ENCODE data around the gene MYH3. TPM values are rescaled to one million over a fixed set of nuclear protein-coding genes. Genes with fewer than 3 reads are reported as not detected.

MYH3 gene
- total and polyA plus RNA-seq, 2 experiments from 2014 or later: 1.7 to 3.1 TPM

DNA sequence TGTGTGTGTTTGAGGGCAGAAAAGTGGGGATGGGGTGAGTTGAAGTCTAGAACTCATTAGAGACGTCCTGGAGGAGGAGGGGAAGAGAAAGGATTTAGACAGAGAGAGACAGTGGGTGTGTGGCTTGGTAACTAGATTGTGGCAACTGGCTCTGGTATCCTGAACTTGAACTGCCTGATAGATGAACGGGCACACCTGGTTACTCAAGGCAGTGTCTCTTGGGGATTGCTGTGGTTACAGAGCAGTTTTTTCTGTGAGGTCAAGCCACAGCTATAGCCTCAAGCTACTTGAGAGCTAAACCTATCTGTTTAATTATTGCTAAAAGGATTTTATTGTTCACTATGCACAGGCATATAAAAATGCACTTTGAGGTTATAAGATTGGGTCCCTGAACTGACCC lies 77.8 kb downstream of the MYH3 start:
- Histone ChIP-seq H3K27ac (no peak overlapping the region), H3K4me3 (no peak overlapping the region), H3K4me1 (ENCODE audit: low read depth) (no peaks in the 10 kb centered on the region), H3K9me3 (ENCODE audit: low read depth) (no peaks in the 10 kb centered on the region), H3K36me3 (no peaks in the 10 kb centered on the region), H3K27me3 (no peaks in the 10 kb centered on the region)
- DNase-seq (ENCODE audit: low read depth in 1 of 2, low spot score in 1 of 2): no peak
- TF ChIP-seq, protein P1, sequence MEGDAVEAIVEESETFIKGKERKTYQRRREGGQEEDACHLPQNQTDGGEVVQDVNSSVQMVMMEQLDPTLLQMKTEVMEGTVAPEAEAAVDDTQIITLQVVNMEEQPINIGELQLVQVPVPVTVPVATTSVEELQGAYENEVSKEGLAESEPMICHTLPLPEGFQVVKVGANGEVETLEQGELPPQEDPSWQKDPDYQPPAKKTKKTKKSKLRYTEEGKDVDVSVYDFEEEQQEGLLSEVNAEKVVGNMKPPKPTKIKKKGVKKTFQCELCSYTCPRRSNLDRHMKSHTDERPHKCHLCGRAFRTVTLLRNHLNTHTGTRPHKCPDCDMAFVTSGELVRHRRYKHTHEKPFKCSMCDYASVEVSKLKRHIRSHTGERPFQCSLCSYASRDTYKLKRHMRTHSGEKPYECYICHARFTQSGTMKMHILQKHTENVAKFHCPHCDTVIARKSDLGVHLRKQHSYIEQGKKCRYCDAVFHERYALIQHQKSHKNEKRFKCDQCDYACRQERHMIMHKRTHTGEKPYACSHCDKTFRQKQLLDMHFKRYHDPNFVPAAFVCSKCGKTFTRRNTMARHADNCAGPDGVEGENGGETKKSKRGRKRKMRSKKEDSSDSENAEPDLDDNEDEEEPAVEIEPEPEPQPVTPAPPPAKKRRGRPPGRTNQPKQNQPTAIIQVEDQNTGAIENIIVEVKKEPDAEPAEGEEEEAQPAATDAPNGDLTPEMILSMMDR (IDR thresholded peaks at IDR 0.05; ENCODE audit: low read depth, low read length): no peak

Other genes starting within 250 kb of the MYH3 start
- not detected in 2 replicates for gene MYH8, start 235.4 kb downstream of the MYH3 start, total RNA-seq
- not detected in 2 replicates for gene MYH8, start 235.4 kb downstream of the MYH3 start, polyA plus RNA-seq
- gene MYH4, start 187.8 kb downstream of the MYH3 start, total RNA-seq: 0.04 and 0.18 TPM in 2 replicates
- gene MYH4, start 187.8 kb downstream of the MYH3 start, polyA plus RNA-seq: 0.11 and 0.20 TPM in 2 replicates
- not detected in 2 replicates for gene MYH1, start 138.8 kb downstream of the MYH3 start, total RNA-seq
- not detected in 2 replicates for gene MYH1, start 138.8 kb downstream of the MYH3 start, polyA plus RNA-seq
- 0.11 TPM in 1 of 2 replicates, not detected in the other for gene MYH2, start 107.7 kb downstream of the MYH3 start, total RNA-seq
- 0.35 TPM in 1 of 2 replicates, not detected in the other for gene MYH2, start 107.7 kb downstream of the MYH3 start, polyA plus RNA-seq
- gene SCO1, start 40.2 kb upstream of the MYH3 start, total RNA-seq: 56.4 and 60.4 TPM in 2 replicates
- gene SCO1, start 40.2 kb upstream of the MYH3 start, polyA plus RNA-seq: 62.6 and 67.2 TPM in 2 replicates
- gene ADPRM, start 40.3 kb upstream of the MYH3 start, total RNA-seq: 4.4 and 7.4 TPM in 2 replicates
- gene ADPRM, start 40.3 kb upstream of the MYH3 start, polyA plus RNA-seq: 5.0 and 7.3 TPM in 2 replicates
- gene TMEM220, start 72.7 kb upstream of the MYH3 start, total RNA-seq: 0.15 and 2.4 TPM in 2 replicates
- 2.6 and 2.8 TPM in 2 replicates for gene TMEM220, start 72.7 kb upstream of the MYH3 start, polyA plus RNA-seq
- not detected in 2 replicates for gene TMEM238L, start 146.8 kb upstream of the MYH3 start, total RNA-seq
- not detected in 2 replicates for gene TMEM238L, start 146.8 kb upstream of the MYH3 start, polyA plus RNA-seq
- not detected in 2 replicates for gene PIRT, start 180.8 kb upstream of the MYH3 start, total RNA-seq
- gene PIRT, start 180.8 kb upstream of the MYH3 start, polyA plus RNA-seq: not detected in 2 replicates

Measured in cardiac muscle cell (in vitro differentiated cells and primary cell).